NCI-H1436 treated with DMSO at 0.1 percent for 48 hours (cell line): ENCODE measurements around the gene NPRL2.
A peak's percentile ranks its signal among the peaks of the same experiment; 100 is the strongest.

Experiments
- DNase-seq: peaks from one replicate; lab custom pipeline; 2025; lab: John Stamatoyannopoulos, UW

The NPRL2 gene

DNA sequence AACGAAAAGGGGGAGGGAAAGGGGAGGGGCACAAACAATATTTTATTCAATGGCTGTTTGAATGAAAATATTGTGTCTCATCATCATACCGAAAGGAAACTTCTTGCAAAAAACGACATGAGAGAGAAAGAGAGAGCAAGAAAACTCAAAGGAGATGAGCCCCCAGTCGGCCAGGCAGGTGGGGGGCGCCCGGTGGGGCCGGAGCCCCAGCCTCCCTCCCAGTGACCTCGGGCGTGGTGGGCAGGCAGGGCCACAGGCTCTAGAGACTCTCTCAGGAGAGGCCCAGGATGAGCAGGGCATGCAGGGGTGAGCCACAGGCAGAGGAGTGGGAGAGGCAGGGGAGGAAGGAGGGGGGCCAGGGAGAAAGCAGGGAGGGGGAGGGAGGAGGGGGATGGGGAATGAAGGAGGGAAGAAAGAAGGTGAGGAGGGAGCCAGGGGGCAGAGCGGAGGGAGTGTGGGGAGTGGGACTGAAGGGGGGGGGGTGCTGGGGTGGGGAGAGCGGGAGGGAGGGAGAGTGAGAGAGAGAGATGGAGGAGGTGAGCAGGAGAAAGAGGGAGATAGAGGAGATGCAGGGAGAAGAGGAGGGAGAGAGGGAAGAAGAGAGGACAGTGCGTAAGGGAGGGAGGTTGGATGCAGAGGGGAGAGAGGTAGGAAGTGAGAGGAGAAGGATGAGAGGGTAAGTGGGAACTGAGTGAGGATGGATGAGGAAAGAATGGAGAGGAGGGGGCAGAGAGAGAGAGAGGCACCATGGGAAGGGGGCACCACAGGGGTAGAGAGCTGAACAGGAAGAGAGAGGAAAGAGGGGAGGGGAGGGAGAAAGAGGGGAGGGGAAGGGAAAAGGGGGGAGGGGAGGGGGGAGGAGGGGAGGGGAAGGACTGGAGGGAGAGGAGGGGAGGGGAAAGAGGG lies 22.8 kb upstream of the NPRL2 start:
- DNase-seq: no peak

DNA sequence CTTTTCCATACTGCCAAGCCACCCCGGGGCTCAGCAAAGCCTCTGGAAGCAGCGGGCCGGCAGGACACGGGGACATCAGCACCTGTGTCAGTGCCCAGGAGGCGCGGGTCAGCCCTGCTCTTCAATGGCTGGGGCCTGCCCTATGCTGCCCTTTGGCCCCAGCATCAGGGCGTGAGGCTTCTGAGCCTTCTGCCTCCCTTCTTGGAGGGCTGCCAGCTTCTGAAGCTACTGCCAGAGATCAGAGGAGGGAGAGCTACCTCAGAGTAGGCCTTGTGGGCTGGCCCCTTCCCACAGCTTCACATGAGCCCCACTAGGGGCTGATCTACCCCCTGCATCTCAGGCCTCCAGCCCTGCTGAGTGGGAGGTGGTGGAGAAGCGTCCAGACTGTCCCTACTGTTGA lies 21.8 kb upstream of the NPRL2 start:
- DNase-seq: no peak

DNA sequence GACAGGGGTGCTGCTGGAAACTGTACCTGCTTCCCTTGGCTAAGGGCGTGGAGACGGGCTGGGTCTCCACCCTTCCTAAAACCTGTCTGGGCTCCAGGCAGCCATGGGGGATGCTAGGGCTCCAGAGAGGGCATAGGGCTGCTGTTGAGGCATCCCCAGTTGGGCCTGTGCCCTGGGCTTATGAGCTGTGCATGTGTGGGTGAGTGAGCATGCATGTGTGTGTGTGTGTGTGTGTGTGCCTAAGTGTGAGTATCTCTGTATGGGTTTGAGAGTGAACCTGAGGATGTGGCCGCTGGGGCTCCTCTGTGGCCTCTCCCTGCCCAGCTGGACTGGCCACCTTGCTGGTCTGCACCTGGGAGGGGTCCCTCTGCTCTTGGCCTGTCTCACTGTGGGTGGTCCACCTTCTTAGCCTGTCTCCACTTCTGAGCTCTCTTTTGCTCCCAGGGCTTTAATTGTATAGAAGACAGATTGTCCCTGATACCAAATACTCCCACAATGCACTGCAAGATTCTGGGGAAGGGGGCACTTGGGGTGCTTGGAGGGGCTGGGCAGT lies 20.6 kb upstream of the NPRL2 start:
- DNase-seq: no peak

DNA sequence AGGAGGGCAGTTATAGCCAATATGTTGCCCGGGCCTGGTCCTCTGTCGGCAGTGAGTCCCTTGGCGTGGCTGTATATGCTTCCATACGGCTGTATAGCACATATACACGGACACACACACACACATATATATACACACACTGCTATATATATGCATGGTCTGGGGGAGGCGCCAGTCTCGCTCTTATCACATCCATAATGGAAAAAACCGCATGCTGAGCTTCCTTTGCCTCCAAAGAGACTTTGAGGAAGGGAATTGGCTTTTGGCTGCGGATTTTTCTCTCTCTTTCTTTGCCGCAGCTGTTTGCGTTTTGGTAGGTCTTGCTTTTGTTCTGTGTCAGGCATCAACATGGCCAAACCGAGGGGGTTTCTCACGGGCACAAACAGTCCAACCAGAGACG lies 20.0 kb upstream of the NPRL2 start:
- no peak for DNase-seq

DNA sequence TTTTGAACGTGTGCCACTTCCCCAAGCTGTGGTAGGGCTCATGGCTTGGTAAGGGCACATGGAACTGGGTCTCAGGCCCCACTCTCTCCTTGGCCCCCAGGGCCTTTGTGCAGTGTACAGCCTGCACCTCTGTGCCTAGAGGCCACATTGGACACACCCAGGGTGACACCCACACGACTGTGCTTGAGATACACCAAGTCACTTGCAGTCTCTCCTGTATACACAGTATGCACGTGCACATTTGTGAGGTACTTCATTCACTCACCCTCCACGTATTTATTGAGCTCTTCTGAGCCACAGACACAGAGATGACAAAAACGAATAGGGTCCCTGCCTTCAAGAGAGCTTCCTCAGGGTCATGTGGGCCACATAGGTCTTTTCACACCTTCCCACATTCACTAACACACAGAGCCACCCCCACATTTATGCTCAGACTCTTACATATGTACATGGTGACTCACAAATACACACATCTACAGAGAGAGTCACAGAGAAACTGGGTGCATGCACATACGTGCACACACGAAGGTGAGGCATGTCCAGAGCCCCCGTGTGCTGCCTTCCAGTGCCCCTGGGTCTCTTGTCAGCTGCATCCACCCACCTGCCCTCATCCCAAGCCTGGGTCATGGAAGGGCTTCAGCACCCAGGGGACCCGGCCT lies 18.6 kb upstream of the NPRL2 start:
- DNase-seq: no peak

DNA sequence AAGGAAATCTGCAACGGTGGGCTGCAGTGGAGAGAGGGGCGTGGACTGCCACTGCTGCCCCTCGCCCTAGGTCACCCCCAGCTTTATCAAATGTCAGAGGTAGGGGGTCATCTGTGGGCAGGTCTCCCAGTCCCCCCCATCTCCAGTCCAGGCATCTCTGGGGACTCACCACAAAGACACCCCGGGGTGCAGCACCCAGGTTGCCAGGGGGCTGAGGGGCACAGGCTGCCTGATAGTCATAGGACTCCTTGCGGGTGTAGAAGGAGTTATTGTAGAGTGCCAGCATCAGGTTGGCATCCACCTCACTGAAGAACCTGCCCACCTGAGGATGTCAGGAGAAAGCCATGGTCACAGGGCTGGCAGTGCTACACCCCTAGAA lies 15.3 kb upstream of the NPRL2 start:
- no peak for DNase-seq

DNA sequence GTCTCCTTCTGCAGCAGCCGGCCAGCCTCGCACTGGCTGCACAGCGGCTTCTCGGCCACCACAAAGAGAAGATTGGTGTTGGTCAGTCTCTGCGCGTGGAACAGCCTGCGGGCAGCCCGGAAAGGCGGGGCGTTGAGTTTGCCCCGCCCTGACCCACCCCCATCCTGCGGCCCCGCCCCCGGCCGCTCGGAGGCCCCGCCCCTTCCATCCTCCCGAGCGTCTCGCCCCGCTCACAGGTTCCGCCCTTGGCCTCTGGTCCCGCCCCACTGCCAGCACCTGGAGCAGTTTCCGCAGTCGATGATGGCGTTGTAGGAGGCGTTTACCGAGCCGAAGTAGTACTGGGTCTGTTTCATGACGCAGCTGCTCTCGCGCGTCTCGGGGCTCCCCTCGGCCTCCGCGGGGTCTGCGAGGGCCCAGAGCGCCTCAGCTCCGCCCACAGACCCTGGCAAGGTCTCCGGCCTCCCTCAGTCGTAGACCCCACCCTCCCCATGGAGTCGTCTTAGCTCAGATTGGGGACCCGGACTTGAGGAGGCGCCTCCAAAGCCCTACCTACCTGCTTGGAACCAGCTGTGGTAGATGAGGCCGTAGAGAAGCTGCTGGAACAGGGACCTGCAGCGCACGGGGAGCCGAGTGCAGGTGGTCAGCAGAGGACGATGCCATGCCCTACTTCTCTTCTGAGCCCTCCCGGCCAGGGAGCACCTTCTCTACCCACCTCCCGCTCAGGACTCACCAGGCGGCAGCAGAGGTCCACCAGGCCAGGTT lies 14.7 kb upstream of the NPRL2 start:
- DNase-seq: no peak

DNA sequence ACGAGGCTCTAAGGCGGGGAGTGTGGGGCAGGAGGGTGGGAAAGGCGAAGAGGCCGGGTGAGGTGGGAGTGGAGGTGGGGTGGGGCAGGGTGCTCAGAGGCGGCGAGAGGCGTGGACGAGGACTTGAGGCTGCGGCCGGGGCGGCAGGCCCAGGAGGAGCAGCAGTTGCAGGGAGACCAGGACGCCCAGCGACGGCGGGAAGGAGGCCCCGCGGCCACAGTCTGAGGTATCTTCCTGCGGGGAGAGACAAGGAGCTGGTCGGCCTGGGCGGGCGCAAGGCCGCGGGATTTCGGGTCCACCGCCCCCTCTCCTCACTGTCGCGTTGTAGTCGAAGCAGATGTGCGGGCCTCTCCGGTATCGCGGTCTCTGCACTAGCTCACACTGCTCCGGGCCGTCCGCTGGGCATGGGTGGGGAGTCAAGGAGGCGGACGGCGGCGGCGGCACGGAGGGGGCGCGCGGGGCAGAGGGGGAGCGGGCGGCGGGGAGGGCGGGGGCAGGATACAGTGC lies 14.1 kb upstream of the NPRL2 start:
- DNase-seq: no peak

DNA sequence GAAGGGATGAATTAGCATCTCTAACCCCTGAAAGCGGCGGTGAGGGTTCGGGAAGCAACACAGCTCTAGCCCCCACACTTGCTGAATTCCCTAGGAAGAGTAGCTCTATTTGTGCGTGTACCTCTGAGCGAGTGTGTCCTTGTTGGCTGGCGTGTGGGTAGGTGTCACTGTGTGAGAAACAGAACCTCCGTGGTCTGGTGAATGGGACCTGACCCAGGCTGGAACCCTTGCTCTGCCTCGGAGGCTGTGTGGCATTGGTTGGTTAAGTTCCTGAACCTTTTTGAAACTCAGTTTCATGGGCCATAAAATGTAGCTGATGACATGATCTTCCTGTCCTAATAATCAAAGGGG lies 9.2 kb upstream of the NPRL2 start:
- DNase-seq: no peak

DNA sequence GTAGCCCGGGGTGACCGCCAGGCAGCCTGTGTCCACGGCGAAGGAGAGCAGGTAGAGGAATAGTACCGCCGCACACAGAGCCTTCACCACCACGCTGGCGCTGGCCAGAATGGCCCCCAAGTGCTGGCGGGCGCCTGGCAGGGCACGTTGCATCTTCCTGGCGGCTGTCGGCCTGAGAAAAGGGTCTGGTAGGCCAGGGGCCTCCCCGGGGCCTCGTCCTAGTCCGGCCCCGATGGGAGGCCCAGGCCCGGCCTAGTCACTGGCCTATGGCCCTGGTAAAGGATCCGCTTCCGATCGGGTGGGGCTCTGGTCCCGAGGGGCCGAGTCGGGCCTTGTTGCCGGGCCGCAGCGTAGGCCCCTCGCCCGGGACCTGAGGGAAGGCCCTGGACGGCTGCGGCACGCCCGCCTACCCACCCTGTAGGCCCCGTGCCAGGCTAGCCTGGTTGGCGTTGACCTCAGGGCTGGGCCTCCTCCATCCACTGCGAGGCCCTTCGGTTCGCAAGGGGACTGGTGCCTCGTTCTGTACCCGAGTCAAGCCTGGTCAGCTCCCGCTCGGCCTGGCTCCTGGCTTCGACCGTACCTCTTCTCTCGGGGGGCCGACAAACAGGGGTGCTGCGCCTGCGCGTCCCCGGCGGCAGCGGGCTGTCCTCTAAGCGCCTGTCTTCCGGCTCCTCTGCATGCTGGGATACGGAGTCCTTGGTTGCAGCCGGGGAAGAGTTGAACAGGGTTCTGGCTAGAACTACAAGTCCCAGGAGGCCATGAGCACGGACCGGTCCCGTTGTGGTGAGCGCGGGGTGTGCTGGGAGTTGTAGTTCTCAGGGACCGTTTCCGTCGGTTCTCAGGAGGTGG lies 8.6 kb upstream of the NPRL2 start, which contains the start of gene TMEM115:
TMEM115 (minus strand) TSS at position 611 of the 849 bp plus-strand sequence; CDS start at position 153, 458 bp downstream.
- DNase-seq: peak; percentile 48

DNA sequence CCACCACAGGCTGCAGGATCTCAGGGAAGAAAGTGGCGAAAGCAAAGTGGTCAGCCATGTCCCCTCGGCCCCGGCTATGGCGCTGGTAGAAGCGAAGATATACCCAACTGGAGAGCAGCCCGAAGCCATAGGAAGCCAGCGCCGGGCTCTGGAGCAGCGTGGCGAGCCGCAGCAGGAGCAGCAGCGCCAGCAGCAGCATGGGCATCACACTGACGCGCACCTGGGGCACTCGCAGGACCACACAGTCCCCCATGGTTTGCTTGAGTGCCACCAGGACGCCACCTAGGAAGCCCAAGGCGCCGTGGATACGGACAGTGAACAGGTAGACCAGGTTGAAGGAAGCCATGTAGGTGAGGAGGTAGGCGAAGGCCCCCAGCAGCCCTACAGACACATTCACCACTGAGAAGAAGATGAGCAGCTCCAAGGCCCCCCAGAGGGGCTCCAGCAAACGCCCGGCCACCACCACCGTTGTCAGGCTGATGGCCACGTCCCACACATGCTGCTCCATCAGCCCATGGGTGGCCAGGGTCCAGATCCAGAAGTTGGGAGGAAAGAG lies 7.9 kb upstream of the NPRL2 start:
- no peak for DNase-seq

DNA sequence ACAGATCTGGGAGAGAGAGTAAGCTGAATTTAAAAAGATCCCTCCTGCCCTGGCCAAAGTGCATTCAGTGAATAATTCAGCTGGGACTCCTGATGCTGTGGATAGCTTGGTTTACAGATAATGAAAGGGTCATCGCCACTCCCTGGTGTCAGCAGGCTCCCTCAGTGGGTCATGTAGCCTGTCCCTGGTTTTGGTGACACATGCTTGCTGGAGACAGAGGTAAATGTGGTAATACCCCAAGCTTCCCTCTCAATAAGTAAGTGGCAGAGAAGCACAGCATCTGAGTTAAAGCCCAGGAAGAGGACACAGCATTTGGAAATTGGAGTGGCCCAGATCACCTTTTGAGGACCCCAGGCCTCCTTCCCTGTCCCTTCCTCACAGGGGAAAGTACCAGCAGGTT lies 6.9 kb upstream of the NPRL2 start:
- DNase-seq: no peak

DNA sequence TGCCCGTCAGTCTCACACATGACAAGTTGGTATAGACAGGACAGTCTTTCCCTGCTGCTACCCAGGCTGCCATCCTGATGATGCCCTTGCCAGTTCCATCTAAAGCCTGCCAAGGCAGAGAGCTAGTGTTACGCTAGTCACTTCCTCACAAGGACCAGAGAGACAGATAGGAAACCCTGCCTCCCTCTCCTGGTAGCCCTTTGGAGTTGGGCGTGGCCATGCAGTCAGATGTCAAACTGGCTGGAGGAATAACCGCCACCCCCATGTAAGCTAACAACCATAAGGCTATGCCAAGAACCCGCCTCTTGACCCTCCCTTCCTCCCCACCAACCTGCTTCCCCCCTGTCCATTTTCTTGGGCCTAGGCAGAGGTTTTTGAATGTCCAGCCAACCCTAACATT lies 6.0 kb upstream of the NPRL2 start:
- no peak for DNase-seq

DNA sequence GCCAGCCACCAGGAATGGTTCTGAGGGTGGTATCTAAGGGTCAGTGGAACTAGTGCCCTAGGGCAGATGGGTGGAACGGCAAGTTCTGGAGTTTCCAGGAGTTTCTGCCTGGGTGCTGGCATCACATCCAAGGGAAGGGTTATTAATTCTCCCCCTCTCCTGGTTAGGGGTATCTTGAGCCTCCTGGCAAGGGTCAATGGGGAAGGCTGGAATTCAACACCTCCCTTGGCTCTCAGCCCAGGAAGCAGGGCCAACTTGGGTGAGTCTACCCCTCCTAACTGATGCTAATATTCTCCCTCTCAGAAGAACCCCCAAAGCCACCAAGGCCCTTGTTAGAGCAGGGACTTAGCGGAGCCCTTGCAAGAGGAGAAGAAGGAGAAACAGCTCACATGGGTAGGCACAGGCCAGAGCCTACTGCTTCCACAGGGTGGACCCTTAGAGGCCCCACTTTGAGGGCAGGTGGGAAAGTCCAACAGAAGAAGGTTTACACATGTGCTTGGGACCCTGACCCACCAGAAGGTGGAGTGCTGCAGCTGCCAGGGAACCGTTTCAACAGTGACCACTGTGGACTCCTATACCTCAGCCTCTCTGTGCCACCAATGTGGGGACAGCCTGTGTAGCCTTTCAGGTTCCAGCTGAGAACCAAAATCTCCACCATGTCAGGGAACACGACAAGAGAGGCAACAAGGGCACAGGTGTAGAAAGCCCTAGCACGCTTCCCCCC lies 5.4 kb upstream of the NPRL2 start:
- DNase-seq: no peak

DNA sequence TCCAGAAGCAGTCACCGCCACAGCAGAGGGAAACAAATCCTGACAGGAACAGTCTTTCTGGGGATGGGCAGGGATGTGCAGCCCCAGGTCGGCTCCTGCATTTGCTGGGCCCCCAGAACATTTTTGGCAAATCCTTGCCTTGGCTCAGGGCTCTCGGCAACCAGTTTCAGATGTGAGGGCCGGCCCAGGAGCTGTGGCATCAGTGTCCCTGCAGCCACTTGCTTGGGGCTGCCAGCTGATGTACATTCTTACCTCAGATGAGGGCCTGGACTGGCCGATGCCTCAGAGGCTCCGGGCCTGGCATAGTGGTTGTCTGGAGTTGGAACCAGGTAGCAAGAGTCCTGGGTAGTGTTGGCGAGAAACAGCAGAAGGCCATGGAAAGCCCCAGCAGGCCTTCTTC lies 4.3 kb upstream of the NPRL2 start:
- no peak for DNase-seq

DNA sequence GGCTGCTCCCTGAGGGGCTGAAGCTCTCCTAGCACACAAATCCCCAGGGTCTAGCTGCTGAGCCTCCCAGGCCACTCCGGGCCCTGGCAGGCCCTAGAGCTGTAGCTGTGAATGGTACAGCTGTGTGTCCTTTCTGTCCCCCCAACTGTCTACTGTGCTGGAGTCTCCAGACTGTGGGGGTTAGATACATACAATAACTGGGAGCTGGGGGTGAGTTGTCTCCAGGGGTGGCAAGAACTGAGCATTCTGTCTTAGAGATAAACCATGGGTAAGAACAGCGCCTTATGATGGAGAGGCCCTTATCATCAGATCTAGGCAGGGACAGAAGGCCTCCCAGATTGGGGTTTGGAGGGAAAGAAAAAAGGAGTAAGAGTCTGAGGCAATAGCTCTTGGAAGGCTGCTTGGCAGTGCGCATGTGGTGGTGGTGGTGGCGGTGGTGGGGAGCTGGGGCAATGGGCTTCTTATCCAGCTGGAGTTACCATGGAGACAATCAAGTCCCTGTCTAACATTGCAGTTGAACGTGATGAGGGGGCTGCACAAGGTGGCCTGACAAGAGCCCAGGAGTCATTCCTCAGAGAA lies 3.7 kb upstream of the NPRL2 start:
- no peak for DNase-seq

DNA sequence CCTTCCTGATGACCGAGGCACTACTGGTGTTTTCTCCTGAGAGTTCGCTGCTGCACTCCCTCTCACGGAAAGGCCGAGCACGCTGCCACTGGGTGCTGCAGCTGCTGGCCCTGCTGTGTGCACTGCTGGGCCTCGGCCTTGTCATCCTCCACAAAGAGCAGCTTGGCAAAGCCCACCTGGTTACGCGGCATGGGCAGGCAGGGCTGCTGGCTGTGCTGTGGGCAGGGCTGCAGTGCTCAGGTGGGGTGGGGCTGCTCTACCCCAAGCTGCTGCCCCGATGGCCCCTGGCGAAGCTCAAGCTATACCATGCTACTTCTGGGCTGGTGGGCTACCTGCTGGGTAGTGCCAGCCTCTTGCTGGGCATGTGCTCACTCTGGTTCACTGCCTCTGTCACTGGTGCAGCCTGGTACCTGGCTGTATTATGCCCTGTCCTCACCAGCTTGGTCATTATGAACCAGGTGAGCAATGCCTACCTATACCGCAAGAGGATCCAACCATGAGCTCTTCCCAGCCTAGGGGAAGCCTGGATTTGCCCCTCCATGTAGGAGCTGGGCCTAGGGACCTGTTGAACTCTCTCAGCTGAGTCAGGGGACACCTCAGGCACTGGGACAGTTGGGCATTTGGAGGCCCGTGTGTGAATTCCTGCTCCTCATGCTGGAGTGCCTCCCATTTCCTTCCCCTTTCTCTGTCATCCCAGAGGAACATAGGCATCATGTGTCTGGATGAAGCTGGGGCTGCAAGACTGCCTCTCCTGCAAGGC lies 2.9 kb upstream of the NPRL2 start:
- DNase-seq: no peak

DNA sequence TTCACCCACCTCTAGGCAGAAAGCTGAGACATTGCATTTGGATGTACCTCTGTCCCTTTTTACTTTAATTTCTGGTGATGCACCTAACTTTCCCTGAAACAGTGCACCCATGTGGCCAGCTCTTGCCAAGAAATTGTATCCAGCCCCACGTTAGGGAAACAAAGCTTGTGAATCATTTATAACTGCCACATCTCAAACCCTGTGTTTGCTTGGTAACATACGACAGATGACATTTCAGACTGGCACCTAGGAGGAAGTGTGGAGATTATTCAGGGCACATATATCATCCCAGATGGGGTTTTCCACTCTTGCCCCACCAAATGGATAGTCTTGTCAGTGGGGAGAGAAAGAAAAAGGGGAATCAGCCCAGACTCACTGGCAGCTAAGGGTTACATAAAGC lies 2.2 kb upstream of the NPRL2 start:
- DNase-seq: no peak

DNA sequence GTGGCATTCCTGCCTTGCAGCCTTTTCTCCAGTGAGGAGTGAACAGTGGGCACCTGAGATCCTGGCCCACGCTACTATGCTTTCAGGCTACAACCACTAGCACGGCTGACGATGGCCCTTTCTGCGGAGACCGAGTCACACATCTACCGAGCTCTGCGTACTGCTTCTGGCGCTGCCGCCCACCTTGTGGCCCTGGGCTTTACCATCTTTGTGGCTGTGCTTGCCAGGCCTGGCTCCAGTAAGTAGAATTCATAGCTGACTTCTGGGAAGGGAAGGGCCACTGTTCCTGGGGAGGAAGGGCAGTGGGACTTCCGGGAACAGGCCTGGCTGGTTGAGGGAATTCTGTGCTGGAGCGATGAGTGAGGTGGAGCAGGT lies 735 bp upstream of the NPRL2 start:
- no peak for DNase-seq

DNA sequence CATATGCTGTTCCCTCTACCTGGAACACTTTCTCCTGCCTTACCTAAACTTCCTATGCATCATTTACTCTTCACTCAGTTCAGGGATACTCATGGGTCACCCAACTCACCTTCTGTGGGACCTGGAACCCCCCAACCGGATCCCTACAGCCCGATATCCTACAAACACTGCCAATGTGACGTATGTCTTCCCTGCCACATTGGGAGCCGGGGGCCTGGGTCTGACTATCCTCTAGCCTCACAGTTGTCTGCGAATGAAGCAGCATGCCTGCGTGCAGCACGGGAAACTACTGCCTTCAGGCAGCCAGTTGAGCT lies 405 bp downstream of the NPRL2 start:
- no peak for DNase-seq
